ENCODE measurements around the gene PPP1R3G.

DNA sequence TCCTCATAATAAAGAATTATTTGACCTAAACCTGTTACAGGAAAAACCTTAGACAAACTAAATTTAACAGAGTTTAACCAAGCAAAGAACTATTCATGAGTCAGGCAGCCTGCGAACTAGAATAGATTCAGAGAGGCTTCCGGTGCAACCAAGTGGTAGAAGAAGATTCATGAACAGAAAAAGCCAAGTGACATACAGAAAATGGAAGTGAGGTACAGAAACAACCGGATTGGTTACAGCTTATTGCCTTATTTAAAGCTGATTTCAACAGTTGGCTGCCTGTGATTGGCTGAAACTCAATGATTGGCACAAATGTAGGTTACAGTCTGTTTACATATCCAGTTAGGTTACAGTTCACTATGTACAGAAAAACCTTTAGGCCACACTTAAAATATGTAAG lies 10.1 kb downstream of the PPP1R3G start:
- TF ChIP-seq EZH2phosphoT487 (IDR thresholded peaks at IDR 0.05; ENCODE audit: borderline replicate concordance) (no peak), CTCF (conservative IDR thresholded peaks at IDR 0.05; ENCODE audit: low read length) (no peak)
